HepG2 (cell line): ENCODE data around the gene SAA2. TPM values are rescaled to one million over a fixed set of nuclear protein-coding genes. Genes with fewer than 3 reads are reported as not detected.

Source experiments
- ATAC-seq: fragments of 200-7000 bp; cut with Tn5 transposase; 3 replicates; pipeline ENCODE4 v1.9.1; 2020; ENCODE audit warnings: mild to moderate bottlenecking, moderate library complexity
- BruUV-seq: library from RNA; stranded (reverse); fragments of 400-500 nt; replicated peaks from 2 replicates; lab custom pipeline; 2021; lab: Mats Ljungman, UMichigan
- CTCF ChIA-PET: fragments of 300-600 bp; formaldehyde crosslinking; extraction: SDS; loops from one replicate; lab custom pipeline; 2021; ENCODE audit warnings: low total read pairs, inconsistent platforms, low intra/inter-chr PET ratio; lab: Yijun Ruan, JAX
- POLR2A ChIA-PET: fragments of 350-600 bp; sonication (Branson Sonifier 250); formaldehyde crosslinking; loops from one replicate; lab custom pipeline; 2020; ENCODE audit warnings: antibody characterized with exemption, inconsistent platforms; lab: Yijun Ruan, JAX
- DNase-seq: peaks from one replicate; pipeline ENCODE4 v3.0.0-alpha.2; 2015; ENCODE audit warnings: low spot score
- FAIRE-seq: peaks from 3 replicates; lab custom pipeline; 2011; peaks lifted over from hg19 to GRCh38; lab: Jason Lieb, UNC
- H2AFZ ChIP-seq: one replicate; pipeline ENCODE4 v1.6.1; 2011; ENCODE audit warnings: low read length, inconsistent platforms
- H3K27ac ChIP-seq: fragments of 300-600 bp; 3 replicates; pipeline ENCODE4 v1.8.0; 2011; ENCODE audit warnings: mixed run types, mild to moderate bottlenecking, mixed read lengths, low read length, inconsistent platforms; ENCODE audit not compliant: insufficient read depth; ENCODE audit errors: extremely low read length
- H3K27me3 ChIP-seq, 2 experiments: fragments of 200-600 bp in 1 of 2; 2 replicates in 1 of 2; 3 replicates in 1 of 2; pipeline versions ENCODE4 v1.6.0 to v1.8.0; 2011; ENCODE audit warnings: low read length in 2 of 2, mild to moderate bottlenecking in 2 of 2, moderate library complexity in 2 of 2, inconsistent platforms in 1 of 2; ENCODE audit not compliant: insufficient read depth in 2 of 2, control insufficient read depth in 1 of 2
- H3K36me3 ChIP-seq, 2 experiments: fragments of 200-600 bp in 1 of 2; replicated peaks in 1 of 2; 2 replicates in 1 of 2; 3 replicates in 1 of 2; pipeline versions ENCODE4 v1.5.1 to v1.8.0; 2011; ENCODE audit warnings: low read length in 2 of 2, inconsistent platforms in 1 of 2; ENCODE audit not compliant: insufficient read depth in 2 of 2, control insufficient read depth in 1 of 2
- H3K4me1 ChIP-seq: 2 replicates; pipeline ENCODE4 v1.5.1; 2012; ENCODE audit warnings: low read length, inconsistent platforms; ENCODE audit not compliant: insufficient read depth
- H3K4me2 ChIP-seq: 2 replicates; pipeline ENCODE4 v1.6.0; 2011; ENCODE audit warnings: low read depth, low read length, inconsistent platforms
- H3K4me3 ChIP-seq, 3 experiments: fragments of 200-600 bp in 1 of 3; sonication (generic), shearing (Covaris generic) in 1 of 3; replicated peaks in 1 of 3; 2 replicates each; pipeline ENCODE4 v1.5.1; 2011 to 2016; ENCODE audit warnings: low read length in 3 of 3, inconsistent platforms in 2 of 3, low read depth in 2 of 3, mild to moderate bottlenecking in 2 of 3, control low read depth in 1 of 3, mixed read lengths in 1 of 3; ENCODE audit not compliant: insufficient read depth in 1 of 3
- H3K79me2 ChIP-seq: one replicate; pipeline ENCODE4 v1.6.1; 2011; ENCODE audit warnings: low read length, inconsistent platforms; ENCODE audit not compliant: insufficient read depth
- H3K9ac ChIP-seq: 2 replicates; pipeline ENCODE4 v1.6.0; 2011; ENCODE audit warnings: mild to moderate bottlenecking, low read depth, low read length, inconsistent platforms; ENCODE audit not compliant: insufficient read depth
- H3K9me3 ChIP-seq: 2 replicates; pipeline ENCODE4 v1.5.1; 2012; ENCODE audit warnings: mild to moderate bottlenecking, low read length
- H4K20me1 ChIP-seq: 2 replicates; pipeline ENCODE4 v1.6.0; 2011; ENCODE audit warnings: inconsistent platforms, mild to moderate bottlenecking, low read length, moderate library complexity; ENCODE audit not compliant: insufficient read depth
- ARID5B ChIP-seq: IDR thresholded peaks from 2 replicates; pipeline ENCODE4 v1.4.0; 2020; ENCODE audit warnings: mild to moderate bottlenecking, missing genetic modification reagents
- BORCS8-MEF2B ChIP-seq: sonication (generic); formaldehyde crosslinking; IDR thresholded peaks from 2 replicates; pipeline ENCODE4 v1.8.0; 2022; ENCODE audit warnings: mild to moderate bottlenecking, missing genetic modification reagents
- GABPB1 ChIP-seq: IDR thresholded peaks from 2 replicates; pipeline ENCODE4 v1.6.1; 2016; ENCODE audit warnings: mild to moderate bottlenecking, missing genetic modification reagents, moderate library complexity, missing compliant biosample characterization
- PAXIP1 ChIP-seq: sonication (generic); formaldehyde crosslinking; conservative IDR thresholded peaks from 2 replicates; pipeline ENCODE4 v1.4.0; 2020; ENCODE audit warnings: mild to moderate bottlenecking, missing genetic modification reagents, moderate library complexity
- SKI ChIP-seq: fragments of 450-650 bp; IDR thresholded peaks from one replicate; pipeline ENCODE4 v1.6.1; 2018; ENCODE audit warnings: mild to moderate bottlenecking; ENCODE audit not compliant: partially characterized antibody
- WIZ ChIP-seq: sonication (generic); formaldehyde crosslinking; IDR thresholded peaks from 2 replicates; pipeline ENCODE4 v1.5.1; 2020; ENCODE audit warnings: mild to moderate bottlenecking, missing genetic modification reagents
- ZFYVE20 ChIP-seq: sonication (generic); formaldehyde crosslinking; IDR thresholded peaks from 2 replicates; pipeline ENCODE4 v1.8.0; 2023; ENCODE audit warnings: low read depth, mild to moderate bottlenecking, moderate library complexity, missing genetic modification reagents, borderline replicate concordance
- ZNF274 ChIP-seq: sonication (generic); formaldehyde crosslinking; IDR thresholded peaks from 2 replicates; pipeline ENCODE4 v1.5.1; 2020; ENCODE audit warnings: mild to moderate bottlenecking, missing genetic modification reagents
- ZNF576 ChIP-seq: sonication (generic); formaldehyde crosslinking; IDR thresholded peaks from 2 replicates; pipeline ENCODE4 v1.4.0; 2020; ENCODE audit warnings: mild to moderate bottlenecking, missing genetic modification reagents
- ZNF704 ChIP-seq: sonication (generic); formaldehyde crosslinking; IDR thresholded peaks from 2 replicates; pipeline ENCODE4 v1.8.1; 2023; ENCODE audit warnings: mild to moderate bottlenecking, inconsistent platforms, moderate library complexity, missing genetic modification reagents, borderline replicate concordance
- WGBS: methylation state at CpG from one replicate; pipeline ENCODE4 v1.1.6; 2017; ENCODE audit warnings: low lambda C conversion rate; 5-methylcytosine and 5-hydroxymethylcytosine counted together
- in situ Hi-C: cut with HindIII; loops from 2 replicates; pipeline ENCODE4 v1.10.0; 2017; ENCODE audit warnings: low pct_unique_long_range_greater_than_20kb; ENCODE audit not compliant: extremely low pct_ligation_motif_present
- intact Hi-C: fragments of 100-400 bp; cut with micrococcal nuclease; formaldehyde crosslinking; loops from one replicate; pipeline ENCODE4 v1.10.0; 2022; ENCODE audit not compliant: unreplicated experiment
- polyA plus RNA-seq, 8 experiments: library from polyadenylated mRNA; depleted of rRNA in 3 of 8; stranded (reverse) in 7 of 8; unstranded in 1 of 8; fragments of >200 nt; fragmentation: Illumina TruSeq in 4 of 8; extraction: Trizol in 4 of 8; gene quantifications; 2 replicates each; pipeline versions ENCODE4 v1.2.1 to v1.2.3, GENCODE V29; 2011 to 2016; ENCODE audit warnings: low read depth in 4 of 8, missing spikeins in 1 of 8, mixed read lengths in 1 of 8; ENCODE audit not compliant: insufficient read depth in 1 of 8
- total RNA-seq, 5 experiments: library from RNA; depleted of rRNA; stranded (reverse); fragments of >200 nt; fragmentation: Illumina TruSeq; extraction: Trizol; gene quantifications; 2 replicates each; pipeline ENCODE4 v1.2.3, GENCODE V29; 2016; ENCODE audit warnings: low read depth in 1 of 5

Gene SAA2
- total and polyA plus RNA-seq, 2 of the 13 experiments (the other 11 are each of a cell fraction or from before 2014, with no cell fraction given): 0.27 TPM; not detected in 1

GRCh38 chr11:18230859-18231258, 17.6 kb downstream of the SAA2 start (continued):
- TF ChIP-seq PAXIP1 (CRISPR knock-in tag): peak; percentile 74

GRCh38 chr11:18229501-18229900, 19.0 kb downstream of the SAA2 start:
- Histone ChIP-seq H3K9me3 (no peaks in the 10 kb centered on the region), H3K4me1 (peaks cover 73% of the 10 kb centered on the region), H3K4me3 (no peak overlapping the region), H3K79me2 (peaks cover 2% of the 10 kb centered on the region), H3K27ac (no peak overlapping the region), H4K20me1 (no peaks in the 10 kb centered on the region), H3K9ac (no peak overlapping the region), H2AFZ (no peak overlapping the region), H3K36me3 (no peaks in the 10 kb centered on the region), H3K27me3 (no peaks in the 10 kb centered on the region), H3K4me2 (no peak overlapping the region)
- intact Hi-C loops: no loop called here
- no peak for FAIRE-seq
- ATAC-seq: no peak
- no peak for DNase-seq
- in situ Hi-C loops: no loop called here
- 93% methylated on average over 3 of the region's 3 CpGs for WGBS
- ChIA-PET CTCF (no interaction called here), POLR2A (interaction anchor here (1.1 kb wide), 1 partner anchor 7 kb away, joined by 3 read pairs; no protein-coding TSS in a partner anchor)
- BruUV-seq: no TSS peak
- TF ChIP-seq WIZ (no peak), GABPB1 (no peak), ZNF704 (CRISPR knock-in tag) (no peak), BORCS8-MEF2B (CRISPR knock-in tag) (no peak), ZFYVE20 (CRISPR knock-in tag) (no peak), ZNF274 (CRISPR knock-in tag) (no peak), SKI (no peak), ARID5B (CRISPR knock-in tag) (no peak), ZNF576 (CRISPR knock-in tag) (no peak)
